Vagina (tissue), 2 donors: ENCODE results near the gene BACH1.

Experiments used
- CTCF ChIP-seq, 3 experiments: fragments of 450-650 bp in 2 of 3; fragments of 200-600 bp in 1 of 3; sonication (generic) in 1 of 3; IDR thresholded peaks; one replicate each; pipeline ENCODE4 v1.5.1; 2017 to 2019; ENCODE audit warnings: antibody characterized with exemption in 3 of 3, mild to moderate bottlenecking in 2 of 3, moderate library complexity in 2 of 3
- POLR2A ChIP-seq, 2 donors: fragments of 450-650 bp; IDR thresholded peaks; one replicate each; pipeline ENCODE4 v1.6.1; 2017; ENCODE audit warnings: antibody characterized with exemption in 2 of 2, mild to moderate bottlenecking in 2 of 2, moderate library complexity in 2 of 2
- POLR2AphosphoS5 ChIP-seq, 2 donors: sonication (generic); formaldehyde crosslinking; IDR thresholded peaks; one replicate each; pipeline ENCODE4 v1.9.0; 2017; ENCODE audit warnings: antibody characterized with exemption in 2 of 2, mild to moderate bottlenecking in 2 of 2, low read depth in 1 of 2; ENCODE audit not compliant: insufficient read depth in 1 of 2

- no peak for TF ChIP-seq POLR2AphosphoS5 (IDR thresholded peaks at IDR 0.05; ENCODE audit: insufficient read depth in 1 of 2, low read depth in 1 of 2)
- no peak for TF ChIP-seq CTCF (IDR thresholded peaks at IDR 0.05)
- TF ChIP-seq POLR2A (IDR thresholded peaks at IDR 0.05), result no peak
Measured at GRCh38 chr21:29321932-29322928, 23.5 kb downstream of the BACH1 start.
